Panc1 (cell line): ENCODE results near the gene CBL. TPM values are rescaled to one million over a fixed set of nuclear protein-coding genes. Genes with fewer than 3 reads are reported as not detected.

Source experiments
- ATAC-seq: fragments of 200-7000 bp; cut with Tn5 transposase; 2 replicates; pipeline ENCODE4 v1.9.1; 2020; ENCODE audit warnings: mild to moderate bottlenecking, moderate library complexity
- BruUV-seq: library from RNA; stranded (reverse); fragments of 400-500 nt; replicated peaks from 2 replicates; lab custom pipeline; 2021; lab: Mats Ljungman, UMichigan
- CTCF ChIA-PET: fragments of 300-600 bp; sonication (Branson Sonifier 250); formaldehyde crosslinking; loops from one replicate; lab custom pipeline; 2022; ENCODE audit warnings: antibody characterized with exemption; lab: Charles Lee
- POLR2A ChIA-PET: fragments of 300-600 bp; sonication (Branson Sonifier 250); formaldehyde crosslinking; loops from one replicate; lab custom pipeline; 2022; ENCODE audit warnings: antibody characterized with exemption; lab: Charles Lee
- DNase-seq: peaks from one replicate; pipeline ENCODE4 v3.0.0-alpha.2; 2010; ENCODE audit warnings: low read depth, low spot score
- H3K27ac ChIP-seq: 2 replicates; pipeline ENCODE4 v1.5.1; 2011; ENCODE audit warnings: mild to moderate bottlenecking, low read length, inconsistent platforms
- H3K27me3 ChIP-seq: fragments of 200-500 bp; sonication (Bioruptor generic); 2 replicates; pipeline ENCODE4 v1.6.0; 2014; ENCODE audit warnings: low read length, inconsistent platforms; ENCODE audit not compliant: control insufficient read depth, insufficient read depth
- H3K36me3 ChIP-seq: fragments of 200-500 bp; sonication (Bioruptor generic); 2 replicates; pipeline ENCODE4 v1.5.1; 2014; ENCODE audit warnings: inconsistent platforms, mild to moderate bottlenecking, low read length, moderate library complexity; ENCODE audit not compliant: control insufficient read depth, insufficient read depth
- H3K4me1 ChIP-seq: 2 replicates; pipeline ENCODE4 v1.5.1; 2011; ENCODE audit warnings: inconsistent platforms, mild to moderate bottlenecking, low read length, moderate library complexity; ENCODE audit not compliant: control insufficient read depth, insufficient read depth
- H3K4me3 ChIP-seq, 2 experiments: 2 replicates each; pipeline ENCODE4 v1.5.1; 2011 to 2012; ENCODE audit warnings: low read depth in 2 of 2, low read length in 2 of 2, mild to moderate bottlenecking in 2 of 2, inconsistent platforms in 1 of 2, moderate library complexity in 1 of 2
- H3K9me3 ChIP-seq: fragments of 200-500 bp; sonication (Bioruptor generic); 2 replicates; pipeline ENCODE4 v1.5.1; 2014; ENCODE audit warnings: low read depth, mild to moderate bottlenecking, inconsistent platforms, low read length, moderate library complexity; ENCODE audit not compliant: control insufficient read depth, insufficient read depth
- POLR2AphosphoS5 ChIP-seq: IDR thresholded peaks from 2 replicates; pipeline ENCODE4 v1.6.1; 2012; ENCODE audit warnings: mild to moderate bottlenecking, low read depth, low read length, moderate library complexity
- SIN3A ChIP-seq: IDR thresholded peaks from 2 replicates; pipeline ENCODE4 v1.6.1; 2012; ENCODE audit warnings: low read depth, mild to moderate bottlenecking, low read length, moderate library complexity, borderline replicate concordance; ENCODE audit not compliant: insufficient read depth
- TCF7L2 ChIP-seq: IDR thresholded peaks from 2 replicates; pipeline ENCODE4 v1.6.1; 2011; ENCODE audit warnings: mild to moderate bottlenecking, low read depth, low read length, inconsistent platforms
- in situ Hi-C: cut with HindIII; loops from 2 replicates; pipeline ENCODE4 v1.10.0; 2016; ENCODE audit warnings: low sequenced_read_pairs, low pct_unique_long_range_greater_than_20kb
- intact Hi-C: fragments of 100-400 bp; cut with micrococcal nuclease; formaldehyde crosslinking; loops from one replicate; pipeline ENCODE4 v1.10.0; 2022; ENCODE audit not compliant: unreplicated experiment
- total RNA-seq: library from RNA; stranded (reverse); gene quantifications from one replicate; pipeline ENCODE4 v1.2.1, GENCODE V29; 2021; ENCODE audit not compliant: unreplicated experiment
- TF ChIP-seq, protein P1 (sequence below), 2 experiments: IDR thresholded peaks; 2 replicates each; pipeline ENCODE4 v1.6.1; 2011 to 2012; ENCODE audit warnings: low read depth in 2 of 2, control low read depth in 1 of 2, low read length in 1 of 2, mild to moderate bottlenecking in 1 of 2, moderate library complexity in 1 of 2; ENCODE audit not compliant: insufficient read depth in 1 of 2
- TF ChIP-seq, protein P2 (sequence below): fragments of 450-650 bp; IDR thresholded peaks from 2 replicates; pipeline ENCODE4 v1.5.1; 2017; ENCODE audit warnings: mild to moderate bottlenecking

Gene CBL
- total RNA-seq, 1 experiment from 2014 or later, result 69.9 TPM

DNA sequence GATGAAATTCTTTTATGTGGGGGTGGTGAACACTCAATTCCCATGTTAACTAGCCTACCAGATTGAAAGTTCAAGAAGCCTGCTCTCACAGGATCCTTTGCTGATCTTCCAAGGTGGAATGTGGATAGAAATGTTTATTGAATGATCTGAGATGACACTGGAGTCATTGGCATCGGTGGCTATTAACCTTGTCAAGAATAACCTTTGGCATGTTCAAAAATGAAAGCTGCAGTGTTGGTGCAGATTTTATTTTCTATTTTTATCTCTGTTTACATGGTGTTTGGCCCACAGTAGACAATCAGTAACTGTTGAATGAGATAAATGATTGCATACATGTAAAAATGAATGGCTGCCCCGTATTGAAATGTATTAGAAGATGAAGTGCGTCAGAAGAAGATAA, 91.8 kb downstream of the CBL start:
- DNase-seq, result no peak
- TF ChIP-seq SIN3A, result no peak
- no peak for TF ChIP-seq TCF7L2
- TF ChIP-seq, protein P1, sequence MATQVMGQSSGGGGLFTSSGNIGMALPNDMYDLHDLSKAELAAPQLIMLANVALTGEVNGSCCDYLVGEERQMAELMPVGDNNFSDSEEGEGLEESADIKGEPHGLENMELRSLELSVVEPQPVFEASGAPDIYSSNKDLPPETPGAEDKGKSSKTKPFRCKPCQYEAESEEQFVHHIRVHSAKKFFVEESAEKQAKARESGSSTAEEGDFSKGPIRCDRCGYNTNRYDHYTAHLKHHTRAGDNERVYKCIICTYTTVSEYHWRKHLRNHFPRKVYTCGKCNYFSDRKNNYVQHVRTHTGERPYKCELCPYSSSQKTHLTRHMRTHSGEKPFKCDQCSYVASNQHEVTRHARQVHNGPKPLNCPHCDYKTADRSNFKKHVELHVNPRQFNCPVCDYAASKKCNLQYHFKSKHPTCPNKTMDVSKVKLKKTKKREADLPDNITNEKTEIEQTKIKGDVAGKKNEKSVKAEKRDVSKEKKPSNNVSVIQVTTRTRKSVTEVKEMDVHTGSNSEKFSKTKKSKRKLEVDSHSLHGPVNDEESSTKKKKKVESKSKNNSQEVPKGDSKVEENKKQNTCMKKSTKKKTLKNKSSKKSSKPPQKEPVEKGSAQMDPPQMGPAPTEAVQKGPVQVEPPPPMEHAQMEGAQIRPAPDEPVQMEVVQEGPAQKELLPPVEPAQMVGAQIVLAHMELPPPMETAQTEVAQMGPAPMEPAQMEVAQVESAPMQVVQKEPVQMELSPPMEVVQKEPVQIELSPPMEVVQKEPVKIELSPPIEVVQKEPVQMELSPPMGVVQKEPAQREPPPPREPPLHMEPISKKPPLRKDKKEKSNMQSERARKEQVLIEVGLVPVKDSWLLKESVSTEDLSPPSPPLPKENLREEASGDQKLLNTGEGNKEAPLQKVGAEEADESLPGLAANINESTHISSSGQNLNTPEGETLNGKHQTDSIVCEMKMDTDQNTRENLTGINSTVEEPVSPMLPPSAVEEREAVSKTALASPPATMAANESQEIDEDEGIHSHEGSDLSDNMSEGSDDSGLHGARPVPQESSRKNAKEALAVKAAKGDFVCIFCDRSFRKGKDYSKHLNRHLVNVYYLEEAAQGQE (IDR thresholded peaks at IDR 0.05; ENCODE audit: insufficient read depth in 1 of 2, low read depth in 2 of 2, low read length in 1 of 2), result no peak
- no peak for TF ChIP-seq POLR2AphosphoS5
- TF ChIP-seq, protein P2, sequence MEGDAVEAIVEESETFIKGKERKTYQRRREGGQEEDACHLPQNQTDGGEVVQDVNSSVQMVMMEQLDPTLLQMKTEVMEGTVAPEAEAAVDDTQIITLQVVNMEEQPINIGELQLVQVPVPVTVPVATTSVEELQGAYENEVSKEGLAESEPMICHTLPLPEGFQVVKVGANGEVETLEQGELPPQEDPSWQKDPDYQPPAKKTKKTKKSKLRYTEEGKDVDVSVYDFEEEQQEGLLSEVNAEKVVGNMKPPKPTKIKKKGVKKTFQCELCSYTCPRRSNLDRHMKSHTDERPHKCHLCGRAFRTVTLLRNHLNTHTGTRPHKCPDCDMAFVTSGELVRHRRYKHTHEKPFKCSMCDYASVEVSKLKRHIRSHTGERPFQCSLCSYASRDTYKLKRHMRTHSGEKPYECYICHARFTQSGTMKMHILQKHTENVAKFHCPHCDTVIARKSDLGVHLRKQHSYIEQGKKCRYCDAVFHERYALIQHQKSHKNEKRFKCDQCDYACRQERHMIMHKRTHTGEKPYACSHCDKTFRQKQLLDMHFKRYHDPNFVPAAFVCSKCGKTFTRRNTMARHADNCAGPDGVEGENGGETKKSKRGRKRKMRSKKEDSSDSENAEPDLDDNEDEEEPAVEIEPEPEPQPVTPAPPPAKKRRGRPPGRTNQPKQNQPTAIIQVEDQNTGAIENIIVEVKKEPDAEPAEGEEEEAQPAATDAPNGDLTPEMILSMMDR, result no peak
- no TSS peak for BruUV-seq
- Histone ChIP-seq H3K4me3 (no peak overlapping the region), H3K9me3 (no peaks in the 10 kb centered on the region), H3K4me1 (no peaks in the 10 kb centered on the region), H3K27ac (no peak overlapping the region), H3K27me3 (no peaks in the 10 kb centered on the region), H3K36me3 (peaks cover 27% of the 10 kb centered on the region)
- no peak for ATAC-seq
- intact Hi-C loops (no loop called here), in situ Hi-C loops (no loop called here)
- ChIA-PET CTCF (interaction anchor here (0.6 to 0.8 kb wide), 2 partner anchors 10 to 13 kb away, joined by 3 read pairs; no protein-coding TSS in a partner anchor), POLR2A (interaction anchor here (0.6 kb wide), 1 partner anchor 25 kb away, joined by 5 read pairs; no protein-coding TSS in a partner anchor)

GRCh38 chr11:119298726-119299125, 92.6 kb downstream of the CBL start:
- H3K4me3 ChIP-seq, result no peak overlapping the region
- no peaks in the 10 kb centered on the region for H3K4me1 ChIP-seq
- H3K36me3 ChIP-seq, result peaks cover 33% of the 10 kb centered on the region
- no peaks in the 10 kb centered on the region for H3K9me3 ChIP-seq
- no peak overlapping the region for H3K27ac ChIP-seq
- intact Hi-C loops (no loop called here), in situ Hi-C loops (no loop called here)
- ATAC-seq (no peak), DNase-seq (no peak)
- TF ChIP-seq, protein P2, result no peak
- TF ChIP-seq SIN3A (no peak), POLR2AphosphoS5 (no peak), TCF7L2 (no peak)
- TF ChIP-seq, protein P1 (IDR thresholded peaks at IDR 0.05; ENCODE audit: insufficient read depth in 1 of 2, low read depth in 2 of 2, low read length in 1 of 2), result no peak
- ChIA-PET CTCF (no interaction called here), POLR2A (no interaction called here)
- no TSS peak for BruUV-seq
- no peaks in the 10 kb centered on the region for H3K27me3 ChIP-seq
